HG02852 (cell line): ENCODE results near the gene CXCL12.

Experiments
- ATAC-seq: cut with Tn5 transposase; IDR thresholded peaks from one replicate; pipeline ENCODE4 v1.9.1; 2021; ENCODE audit warnings: mild to moderate bottlenecking, moderate library complexity; ENCODE audit not compliant: unreplicated experiment

CXCL12 gene

GRCh38 chr10:44385026-44385695 is at the start of gene CXCL12:
Gene CXCL12, minus strand, starts transcription at chr10:44385097. Its CDS starts 92 bp downstream, at chr10:44385005.
- no peak for ATAC-seq

- no peak for ATAC-seq
Measured at GRCh38 chr10:44427479-44427878, 42.6 kb upstream of the CXCL12 start.

- no peak for ATAC-seq
Measured at GRCh38 chr10:44427037-44427436, 42.1 kb upstream of the CXCL12 start.

- ATAC-seq: no peak
Measured at GRCh38 chr10:44426247-44427034, 41.5 kb upstream of the CXCL12 start.

- no peak for ATAC-seq
Measured at GRCh38 chr10:44425466-44425865, 40.6 kb upstream of the CXCL12 start.

GRCh38 chr10:44424957-44425356 is 40.1 kb upstream of the CXCL12 start:
- ATAC-seq: no peak

- no peak for ATAC-seq
Measured at GRCh38 chr10:44424298-44424697, 39.4 kb upstream of the CXCL12 start.

- no peak for ATAC-seq
Measured at GRCh38 chr10:44422570-44423101, 37.7 kb upstream of the CXCL12 start.

GRCh38 chr10:44422153-44422552 is 37.3 kb upstream of the CXCL12 start:
- ATAC-seq: no peak

- ATAC-seq: no peak
Measured at GRCh38 chr10:44419790-44420549, 35.1 kb upstream of the CXCL12 start.

GRCh38 chr10:44418637-44419036 is 33.7 kb upstream of the CXCL12 start:
- no peak for ATAC-seq

GRCh38 chr10:44417761-44418160 is 32.9 kb upstream of the CXCL12 start:
- ATAC-seq: no peak

- no peak for ATAC-seq
Measured at GRCh38 chr10:44416936-44417335, 32.0 kb upstream of the CXCL12 start.

- ATAC-seq: no peak
Measured at GRCh38 chr10:44416021-44416771, 31.3 kb upstream of the CXCL12 start.

GRCh38 chr10:44415121-44415520 is 30.2 kb upstream of the CXCL12 start:
- no peak for ATAC-seq

GRCh38 chr10:44413416-44413815 is 28.5 kb upstream of the CXCL12 start:
- ATAC-seq: no peak

- ATAC-seq: no peak
Measured at GRCh38 chr10:44411251-44411650, 26.4 kb upstream of the CXCL12 start.

- ATAC-seq: no peak
Measured at GRCh38 chr10:44404741-44405437, 20.0 kb upstream of the CXCL12 start.

- ATAC-seq: no peak
Measured at GRCh38 chr10:44402465-44403195, 17.7 kb upstream of the CXCL12 start.
